Fibroblast of mammary gland (primary cell): Measurements from ENCODE around the gene GALNT18.

Experiments
- DNase-seq: peaks from one replicate; pipeline ENCODE4 v3.0.0-alpha.2; 2010; ENCODE audit warnings: low read depth
- H3K4me3 ChIP-seq: 2 replicates; pipeline ENCODE4 v1.5.1; 2011; ENCODE audit warnings: low read depth, mild to moderate bottlenecking, low read length, moderate library complexity; ENCODE audit not compliant: control insufficient read depth
- CTCF ChIP-seq: conservative IDR thresholded peaks from 2 replicates; pipeline ENCODE4 v1.5.1; 2011; ENCODE audit warnings: low read depth, low read length, inconsistent platforms; ENCODE audit not compliant: control insufficient read depth, insufficient read depth

GALNT18 gene

GRCh38 chr11:11378184-11378940 is 243.4 kb downstream of the GALNT18 start:
- H3K4me3 ChIP-seq = no peak overlapping the region
- no peak for DNase-seq
- no peak for TF ChIP-seq CTCF

- no peak overlapping the region for H3K4me3 ChIP-seq
- no peak for DNase-seq
- TF ChIP-seq CTCF = no peak
Measured at GRCh38 chr11:11374358-11375148, 247.3 kb downstream of the GALNT18 start.

DNA sequence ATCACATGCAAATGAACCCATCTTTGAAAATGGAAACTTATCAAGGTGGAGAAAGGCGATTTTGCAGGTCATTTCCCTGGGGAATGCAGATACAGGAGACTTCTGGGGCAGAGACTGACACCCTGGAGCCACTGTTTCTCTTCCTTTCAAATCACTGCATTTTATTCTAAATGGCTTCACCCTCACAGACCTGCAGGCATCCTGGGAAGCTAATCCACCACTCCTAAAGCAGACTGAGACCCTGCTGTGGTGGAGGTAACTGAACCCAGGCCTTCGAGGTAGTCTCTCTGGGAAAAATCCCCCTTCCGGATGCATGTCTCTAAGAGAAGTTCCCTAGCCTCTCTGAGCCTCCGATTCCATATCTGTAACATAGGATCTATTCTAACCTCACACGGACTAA is 247.9 kb downstream of the GALNT18 start:
- H3K4me3 ChIP-seq = no peak overlapping the region
- TF ChIP-seq CTCF = no peak
- DNase-seq = no peak

GRCh38 chr11:11372461-11372860 is 249.3 kb downstream of the GALNT18 start:
- no peak for DNase-seq
- no peak for TF ChIP-seq CTCF
- no peak overlapping the region for H3K4me3 ChIP-seq

DNA sequence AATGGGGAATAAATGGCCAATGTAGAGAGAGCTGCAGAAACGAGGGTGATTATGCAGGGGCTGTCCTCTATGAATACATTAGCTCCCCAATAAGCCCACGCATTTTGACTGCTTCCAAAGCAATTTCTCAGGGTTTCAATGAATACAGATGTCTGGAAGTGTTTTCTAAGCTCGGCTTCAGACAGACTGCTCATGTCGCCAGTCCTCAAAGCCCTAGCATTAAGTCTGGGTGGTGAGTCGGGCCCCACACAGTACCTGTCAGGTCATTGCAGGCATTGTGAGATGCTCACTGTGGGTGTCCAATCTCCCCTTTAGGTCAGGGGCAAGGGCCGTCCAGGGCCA is 250.9 kb downstream of the GALNT18 start:
- H3K4me3 ChIP-seq = no peak overlapping the region
- TF ChIP-seq CTCF = no peak
- no peak for DNase-seq

- no peak overlapping the region for H3K4me3 ChIP-seq
- no peak for TF ChIP-seq CTCF
- DNase-seq = no peak
Measured at GRCh38 chr11:11370255-11370961, 251.4 kb downstream of the GALNT18 start.
